ENCODE data around the gene MYPOP. TPM values are rescaled to one million over a fixed set of nuclear protein-coding genes. Genes with fewer than 3 reads are reported as not detected.

Gene MYPOP
- total RNA-seq, 4 donors from 2014 or later, result 5.5 to 26.9 (median 8.9) TPM

DNA sequence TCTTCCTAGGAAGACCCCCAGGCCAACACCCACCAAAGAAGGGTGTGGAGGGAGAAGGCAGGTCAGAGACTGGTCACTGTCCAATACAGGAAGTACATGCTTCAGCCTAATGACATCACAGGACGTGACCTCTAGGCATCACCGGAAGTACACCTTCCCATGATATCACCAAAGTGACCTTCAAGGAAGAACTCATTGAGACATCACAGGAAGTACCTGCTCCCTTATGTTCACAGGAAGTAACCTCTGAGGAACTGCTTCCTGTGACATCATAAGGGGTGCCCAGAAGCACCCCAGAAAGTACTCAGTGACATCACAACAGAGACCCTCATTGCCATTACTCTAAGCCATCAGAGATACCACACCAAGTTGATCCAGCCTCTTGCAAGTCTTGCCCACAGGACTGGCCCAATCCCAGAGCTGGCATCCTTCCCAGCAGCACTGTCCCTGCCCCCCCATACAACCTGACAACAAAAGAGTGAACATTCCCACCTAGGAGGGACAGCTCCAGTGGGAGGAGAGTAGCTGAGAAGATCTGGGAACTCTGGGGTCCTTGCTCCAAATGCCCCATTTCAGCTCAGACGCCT is 36.4 kb upstream of the MYPOP start:
- WGBS, 2 donors (ENCODE audit: low coverage in 1 of 2), result 67 to 76% methylated on average over 1 to 3 of the region's 3 CpGs
- H3K27me3 ChIP-seq, result peaks cover 55% of the 10 kb centered on the region
- H3K4me1 ChIP-seq, result no peaks in the 10 kb centered on the region
- no peak overlapping the region for H3K27ac ChIP-seq
- H3K36me3 ChIP-seq, result no peaks in the 10 kb centered on the region
- in situ Hi-C loops (cut with MboI; ENCODE audit: low pct_ligation_motif_present in 1 of 4, low pct_unique_long_range_greater_than_20kb in 1 of 4, low sequenced_read_pairs in 3 of 4), result no loop called here
- no peak for DNase-seq
- TF ChIP-seq, protein P1, sequence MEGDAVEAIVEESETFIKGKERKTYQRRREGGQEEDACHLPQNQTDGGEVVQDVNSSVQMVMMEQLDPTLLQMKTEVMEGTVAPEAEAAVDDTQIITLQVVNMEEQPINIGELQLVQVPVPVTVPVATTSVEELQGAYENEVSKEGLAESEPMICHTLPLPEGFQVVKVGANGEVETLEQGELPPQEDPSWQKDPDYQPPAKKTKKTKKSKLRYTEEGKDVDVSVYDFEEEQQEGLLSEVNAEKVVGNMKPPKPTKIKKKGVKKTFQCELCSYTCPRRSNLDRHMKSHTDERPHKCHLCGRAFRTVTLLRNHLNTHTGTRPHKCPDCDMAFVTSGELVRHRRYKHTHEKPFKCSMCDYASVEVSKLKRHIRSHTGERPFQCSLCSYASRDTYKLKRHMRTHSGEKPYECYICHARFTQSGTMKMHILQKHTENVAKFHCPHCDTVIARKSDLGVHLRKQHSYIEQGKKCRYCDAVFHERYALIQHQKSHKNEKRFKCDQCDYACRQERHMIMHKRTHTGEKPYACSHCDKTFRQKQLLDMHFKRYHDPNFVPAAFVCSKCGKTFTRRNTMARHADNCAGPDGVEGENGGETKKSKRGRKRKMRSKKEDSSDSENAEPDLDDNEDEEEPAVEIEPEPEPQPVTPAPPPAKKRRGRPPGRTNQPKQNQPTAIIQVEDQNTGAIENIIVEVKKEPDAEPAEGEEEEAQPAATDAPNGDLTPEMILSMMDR (IDR thresholded peaks at IDR 0.05), result no peak
- no peak for TF ChIP-seq EP300 (IDR thresholded peaks at IDR 0.05; ENCODE audit: low read depth)
- no peak for TF ChIP-seq POLR2A (IDR thresholded peaks at IDR 0.05)
- no peak for TF ChIP-seq POLR2AphosphoS5 (IDR thresholded peaks at IDR 0.05)
- H3K4me3 ChIP-seq, result no peak overlapping the region
- no peaks in the 10 kb centered on the region for H3K9me3 ChIP-seq
- intact Hi-C loops (cut with DNase I; ENCODE audit: low total_unique reads), result no loop called here

DNA sequence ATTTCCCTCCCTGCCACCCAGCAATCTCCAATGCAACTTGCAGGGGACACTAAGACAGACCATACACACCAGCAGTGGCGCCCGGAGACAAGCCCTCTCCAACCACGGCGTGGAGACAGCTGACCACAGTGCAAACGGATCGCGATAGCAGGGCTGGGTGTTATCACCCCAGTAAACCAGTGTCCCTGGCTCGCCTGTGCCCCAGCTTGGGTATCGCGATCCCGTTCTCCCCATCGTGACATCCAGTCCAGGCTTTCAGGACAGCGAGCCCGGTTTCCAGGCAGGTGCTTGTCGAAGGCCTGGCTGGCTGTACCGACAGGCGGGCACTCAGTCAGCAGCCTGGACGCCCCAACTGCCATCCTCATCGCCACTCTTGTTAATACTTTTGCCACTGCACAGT is 32.9 kb upstream of the MYPOP start:
- H3K27me3 ChIP-seq, result peaks cover 55% of the 10 kb centered on the region
- no peak for DNase-seq
- intact Hi-C loops (cut with DNase I; ENCODE audit: low total_unique reads), result no loop called here

DNA sequence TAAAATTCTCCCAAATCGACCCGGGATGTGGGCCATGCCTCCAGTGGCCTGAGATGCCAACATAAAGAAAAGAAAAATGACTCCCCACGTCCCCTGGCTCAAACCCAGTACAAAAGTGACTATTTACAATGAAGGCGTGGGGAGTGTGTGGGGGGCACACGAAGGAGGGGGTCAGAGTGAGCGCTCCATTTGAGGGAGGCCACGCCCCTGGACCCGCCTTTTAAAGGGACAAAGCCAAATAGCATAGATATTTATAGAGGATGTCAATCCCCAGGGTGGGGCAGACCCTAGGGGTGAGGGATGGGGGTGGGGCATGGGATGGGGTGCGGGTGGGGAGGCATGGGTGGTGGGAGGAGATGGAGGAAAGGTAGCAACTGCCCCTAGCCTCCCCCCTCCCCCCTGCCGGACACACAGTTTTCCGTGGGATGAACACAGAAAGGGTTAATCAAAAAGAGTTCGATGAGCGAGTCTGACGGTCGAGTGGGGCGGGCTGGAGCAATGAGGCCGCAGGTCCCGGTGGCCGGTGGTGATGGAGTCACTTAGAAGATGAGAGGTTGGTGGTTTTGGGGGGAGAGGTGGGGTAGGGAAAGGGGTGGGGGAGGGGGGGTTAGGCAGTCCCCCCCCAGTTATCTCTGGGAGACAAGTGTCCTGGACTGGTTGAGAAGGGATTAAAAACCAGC is 32.3 kb upstream of the MYPOP start:
- 11 to 30% methylated on average over 3 to 19 of the region's 19 CpGs for WGBS, 2 donors (ENCODE audit: low coverage in 1 of 2)
- DNase-seq, result no peak
- Histone ChIP-seq H3K9me3 (no peaks in the 10 kb centered on the region), H3K4me1 (no peaks in the 10 kb centered on the region), H3K27me3 (peaks cover 52% of the 10 kb centered on the region), H3K4me3 (no peak overlapping the region), H3K27ac (no peak overlapping the region), H3K36me3 (no peaks in the 10 kb centered on the region)
- TF ChIP-seq POLR2AphosphoS5 (IDR thresholded peaks at IDR 0.05), result no peak
- no peak for TF ChIP-seq EP300 (IDR thresholded peaks at IDR 0.05; ENCODE audit: low read depth)
- no peak for TF ChIP-seq POLR2A (IDR thresholded peaks at IDR 0.05)
- TF ChIP-seq, protein P1 (IDR thresholded peaks at IDR 0.05), result no peak
- in situ Hi-C loops (cut with MboI; ENCODE audit: low pct_ligation_motif_present in 1 of 4, low pct_unique_long_range_greater_than_20kb in 1 of 4, low sequenced_read_pairs in 3 of 4) (no loop called here), intact Hi-C loops (cut with DNase I; ENCODE audit: low total_unique reads) (no loop called here)

More for the DNA sequence above, 32.9 kb upstream of the MYPOP start:
- 75% methylated on average over 19 of the region's 19 CpGs; no CpG with 5 or more reads in 1 of the 2 donors for WGBS, 2 donors (ENCODE audit: low coverage in 1 of 2)
- Histone ChIP-seq H3K27ac (no peak overlapping the region), H3K4me1 (no peaks in the 10 kb centered on the region), H3K4me3 (no peak overlapping the region), H3K9me3 (no peaks in the 10 kb centered on the region), H3K36me3 (no peaks in the 10 kb centered on the region)
- in situ Hi-C loops (cut with MboI; ENCODE audit: low pct_ligation_motif_present in 1 of 4, low pct_unique_long_range_greater_than_20kb in 1 of 4, low sequenced_read_pairs in 3 of 4), result no loop called here
- TF ChIP-seq EP300 (IDR thresholded peaks at IDR 0.05; ENCODE audit: low read depth) (no peak), POLR2A (IDR thresholded peaks at IDR 0.05) (no peak), POLR2AphosphoS5 (IDR thresholded peaks at IDR 0.05) (no peak)
- TF ChIP-seq, protein P1 (IDR thresholded peaks at IDR 0.05), result no peak

DNA sequence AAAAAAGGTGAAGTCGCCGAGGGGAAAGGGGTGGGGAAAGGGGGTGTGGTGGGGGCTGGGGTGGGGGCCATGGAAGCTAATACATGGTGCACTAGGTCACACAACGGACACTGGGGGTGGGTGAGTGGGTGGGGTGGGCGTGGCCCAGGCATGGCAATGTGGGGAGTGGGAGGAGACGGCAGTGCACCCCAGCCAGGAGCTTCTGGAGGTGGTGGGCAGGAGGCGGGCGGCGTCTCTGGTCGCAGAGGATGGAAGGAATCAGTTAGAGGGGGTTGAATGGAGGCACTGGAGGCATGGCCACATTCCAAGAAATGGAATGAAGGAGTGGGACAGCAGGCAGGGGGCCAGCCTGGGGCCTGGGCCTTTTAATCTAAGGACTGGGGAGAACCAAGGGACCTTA is 31.3 kb upstream of the MYPOP start:
- WGBS, 2 donors (ENCODE audit: low coverage in 1 of 2), result 64 to 66% methylated on average over 4 to 9 of the region's 9 CpGs
- no peak overlapping the region for H3K4me3 ChIP-seq
- no peak for DNase-seq
- TF ChIP-seq, protein P1 (IDR thresholded peaks at IDR 0.05), result no peak
- TF ChIP-seq POLR2AphosphoS5 (IDR thresholded peaks at IDR 0.05) (no peak), EP300 (IDR thresholded peaks at IDR 0.05; ENCODE audit: low read depth) (no peak), POLR2A (IDR thresholded peaks at IDR 0.05) (no peak)
- no peaks in the 10 kb centered on the region for H3K9me3 ChIP-seq
- H3K36me3 ChIP-seq, result no peaks in the 10 kb centered on the region
- no peaks in the 10 kb centered on the region for H3K4me1 ChIP-seq
- intact Hi-C loops (cut with DNase I; ENCODE audit: low total_unique reads) (no loop called here), in situ Hi-C loops (cut with MboI; ENCODE audit: low pct_ligation_motif_present in 1 of 4, low pct_unique_long_range_greater_than_20kb in 1 of 4, low sequenced_read_pairs in 3 of 4) (no loop called here)
- H3K27me3 ChIP-seq, result peaks cover 49% of the 10 kb centered on the region
- H3K27ac ChIP-seq, result no peak overlapping the region

Measured in transverse colon (tissue), 4 donors.